ENCODE measurements around the gene CFAP210.
"Not testable (repeated sequence)": the region's sequence is repeated elsewhere in the genome, so short reads cannot be mapped to it uniquely, and the experiment has no call there.

Gene CFAP210

GRCh38 chr2:169623235-169623634 is 71.0 kb downstream of the CFAP210 start:
- no peak for DNase-seq (ENCODE audit: low read depth, low spot score)

DNA sequence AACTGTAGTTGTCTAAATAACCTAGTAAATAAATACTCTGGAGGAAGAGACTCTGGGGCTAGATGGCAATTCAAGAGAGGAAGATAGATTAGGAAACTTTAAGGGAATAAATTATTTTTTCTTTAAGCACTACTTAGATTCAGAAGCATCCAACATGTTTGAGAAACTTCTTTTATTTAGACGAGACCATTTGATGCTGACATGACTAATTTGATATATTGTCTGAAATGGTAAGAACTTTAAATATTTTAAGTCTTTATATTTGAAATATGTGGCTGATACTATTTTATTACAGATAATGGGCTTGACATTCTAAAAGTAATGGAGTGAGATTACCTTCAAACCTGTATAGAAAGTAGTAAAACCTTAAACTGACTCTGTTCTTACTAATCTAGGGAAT is 73.7 kb downstream of the CFAP210 start:
- DNase-seq (ENCODE audit: low read depth, low spot score): no peak

- DNase-seq (ENCODE audit: low read depth, low spot score): no peak
Observed at GRCh38 chr2:169619946-169620345, 74.3 kb downstream of the CFAP210 start.

DNA sequence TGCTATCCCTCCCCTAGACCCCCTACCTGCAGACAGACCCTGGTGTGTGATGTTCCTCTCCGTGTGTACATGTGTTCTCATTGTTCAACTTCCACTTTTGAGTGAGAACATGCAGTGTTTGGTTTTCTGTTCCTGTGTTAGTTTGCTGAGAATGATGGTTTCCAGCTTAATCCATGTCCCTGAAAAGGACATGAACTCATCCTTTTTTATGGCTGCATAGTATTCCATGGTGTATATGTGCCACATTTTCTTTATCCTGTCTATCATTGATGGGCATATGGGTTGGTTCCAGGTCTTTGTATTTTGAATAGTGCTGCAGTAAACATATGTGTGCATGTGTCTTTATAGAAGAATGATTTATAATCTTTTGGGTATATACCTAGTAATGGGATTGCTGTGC is 78.2 kb downstream of the CFAP210 start:
- DNase-seq (ENCODE audit: low read depth, low spot score): not testable (repeated sequence)

GRCh38 chr2:169613876-169614275 is 80.3 kb downstream of the CFAP210 start:
- no peak for DNase-seq (ENCODE audit: low read depth, low spot score)

GRCh38 chr2:169609264-169609663 is 84.9 kb downstream of the CFAP210 start:
- DNase-seq (ENCODE audit: low read depth, low spot score): no peak

DNA sequence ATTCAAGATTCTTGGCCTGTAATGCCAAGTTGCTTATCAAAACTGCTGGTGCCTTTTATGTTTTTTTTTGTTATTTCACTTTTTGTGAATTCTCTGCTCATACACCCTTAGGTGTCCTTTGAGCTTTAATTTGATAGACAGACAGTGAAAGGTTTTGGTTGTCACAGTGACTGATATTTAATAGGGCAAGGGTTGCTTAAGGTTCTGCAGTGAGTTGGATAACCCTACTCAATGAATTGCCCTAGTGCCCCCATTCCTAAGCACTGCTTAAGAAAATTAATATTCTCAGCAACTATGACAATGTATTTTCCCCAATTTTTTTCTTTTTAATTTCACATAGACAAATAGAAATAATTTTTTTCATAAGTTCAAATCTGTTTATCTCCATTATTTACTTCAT is 94.6 kb downstream of the CFAP210 start:
- DNase-seq (ENCODE audit: low read depth, low spot score): no peak

GRCh38 chr2:169598982-169599381 is 95.2 kb downstream of the CFAP210 start:
- no peak for DNase-seq (ENCODE audit: low read depth, low spot score)

DNA sequence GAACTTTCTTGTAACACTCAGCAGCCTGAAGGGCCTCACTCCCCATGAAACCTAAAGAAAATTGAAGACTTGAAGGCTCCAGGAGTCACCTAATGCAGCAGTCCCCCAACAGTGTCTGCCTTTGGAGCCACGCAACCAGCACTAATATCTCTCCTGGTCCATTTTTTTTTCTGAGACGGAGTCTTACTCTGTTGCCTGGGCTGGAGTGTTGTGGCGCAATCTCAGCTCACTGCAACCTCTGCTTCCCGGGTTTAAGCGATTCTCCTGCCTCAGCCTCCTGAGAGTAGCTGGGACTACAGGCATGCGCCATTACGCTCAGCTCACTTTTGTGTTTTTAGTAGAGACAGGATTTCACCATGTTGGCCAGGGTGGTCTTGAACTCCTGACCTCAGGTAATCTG is 97.7 kb downstream of the CFAP210 start:
- DNase-seq (ENCODE audit: low read depth, low spot score): not testable (repeated sequence)
